Stimulated activated CD4-positive, alpha-beta T cell treated with anti-CD3 and anti-CD28 coated beads, Interleukin-12 subunit alpha, Interleukin-12 subunit beta, amount 100 ng/mL, for 4 hours (primary cell): ENCODE results near the gene LKAAEAR1.
"Not testable (repeated sequence)": the region's sequence is repeated elsewhere in the genome, so short reads cannot be mapped to it uniquely, and the experiment has no call there.

Experiments
- DNase-seq: peaks from one replicate; pipeline ENCODE4 v3.0.0-alpha.2; 2020

The LKAAEAR1 gene

GRCh38 chr20:64096535-64096934 lies 12.3 kb upstream of the LKAAEAR1 start:
- no peak for DNase-seq

DNA sequence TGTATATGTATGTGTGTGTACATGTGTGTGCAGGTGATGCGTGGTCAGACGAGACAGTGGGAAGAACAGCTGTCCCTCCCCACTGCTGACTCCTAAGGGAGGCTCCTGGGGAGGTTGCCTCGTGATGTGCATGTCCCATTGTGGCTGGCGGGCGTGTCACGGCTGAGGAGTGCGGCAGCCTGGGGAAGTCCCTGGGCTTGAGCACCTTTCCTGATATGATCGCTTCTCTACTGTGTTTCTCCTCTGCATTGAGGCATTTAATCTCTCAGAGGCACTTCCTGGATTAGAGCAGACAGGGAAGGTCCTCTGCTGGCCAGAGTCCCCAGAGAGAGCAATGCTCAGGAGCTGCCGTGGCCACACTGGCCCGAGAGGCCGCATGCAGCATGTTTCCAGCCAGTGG lies 11.7 kb upstream of the LKAAEAR1 start:
- no peak for DNase-seq

- no peak for DNase-seq
These were observed 11.3 kb upstream of the LKAAEAR1 start for GRCh38 chr20:64095455-64095854.

GRCh38 chr20:64093013-64093503 lies 8.9 kb upstream of the LKAAEAR1 start:
- no peak for DNase-seq

DNA sequence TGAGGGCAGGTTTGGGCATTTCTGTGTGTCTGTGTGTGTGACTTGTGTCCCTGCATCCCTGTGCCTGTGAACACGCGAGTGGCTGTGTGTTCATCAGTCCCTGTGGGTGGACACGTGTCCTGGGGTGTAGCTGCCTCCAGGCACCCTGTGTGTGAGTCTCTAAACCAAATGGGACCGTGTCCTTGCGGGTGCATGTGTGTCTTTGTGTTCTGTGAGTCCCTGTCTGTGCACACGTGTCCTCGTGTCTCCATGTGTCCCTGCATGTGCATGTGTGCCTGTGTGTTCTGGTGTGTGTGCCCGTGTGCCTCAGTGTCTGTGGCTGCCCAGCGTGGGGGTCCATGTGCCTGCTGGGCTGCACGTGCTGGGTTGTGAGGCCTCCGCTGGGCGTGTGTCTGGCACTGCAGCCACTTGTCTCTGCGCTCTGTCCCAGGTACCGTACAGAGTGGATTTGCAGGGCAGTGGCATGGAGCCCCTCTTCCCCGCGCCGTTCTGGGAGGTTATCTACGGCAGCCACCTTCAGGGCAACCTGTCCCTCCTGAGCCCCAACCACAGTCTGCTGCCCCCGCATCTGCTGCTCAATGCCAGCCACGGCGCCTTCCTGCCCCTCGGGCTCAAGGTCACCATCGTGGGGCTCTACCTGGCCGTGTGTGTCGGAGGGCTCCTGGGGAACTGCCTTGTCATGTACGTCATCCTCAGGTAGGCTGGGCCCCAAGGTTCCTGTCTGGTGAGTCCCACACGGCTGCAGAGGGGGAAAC lies 8.2 kb upstream of the LKAAEAR1 start:
- DNase-seq: no peak

- DNase-seq: no peak
These were observed 7.6 kb upstream of the LKAAEAR1 start for GRCh38 chr20:64091770-64092169.

GRCh38 chr20:64091340-64091739 lies 7.1 kb upstream of the LKAAEAR1 start:
- no peak for DNase-seq

DNA sequence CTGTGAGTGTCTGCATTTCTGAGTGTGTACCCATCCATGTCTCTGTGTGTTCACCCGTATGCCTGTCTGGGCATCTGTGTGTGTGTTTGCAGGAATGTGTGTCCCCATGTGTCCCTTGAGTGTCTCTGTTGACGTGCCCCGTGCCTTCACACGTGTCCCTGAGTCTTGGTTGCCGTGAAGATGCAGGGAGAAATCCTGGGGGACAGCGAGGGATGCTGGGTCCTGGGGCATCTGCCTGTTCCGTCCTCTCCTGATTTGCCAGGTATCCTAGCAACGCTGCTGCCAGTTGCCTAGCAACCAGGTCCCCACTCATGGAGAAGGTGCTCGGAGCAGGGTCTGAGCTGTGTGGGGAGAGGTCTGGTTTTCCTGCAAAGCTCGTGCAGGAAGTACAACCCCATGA lies 6.0 kb upstream of the LKAAEAR1 start:
- DNase-seq: no peak

- not testable (repeated sequence) for DNase-seq
These were observed 4.4 kb upstream of the LKAAEAR1 start for GRCh38 chr20:64088586-64088985.

DNA sequence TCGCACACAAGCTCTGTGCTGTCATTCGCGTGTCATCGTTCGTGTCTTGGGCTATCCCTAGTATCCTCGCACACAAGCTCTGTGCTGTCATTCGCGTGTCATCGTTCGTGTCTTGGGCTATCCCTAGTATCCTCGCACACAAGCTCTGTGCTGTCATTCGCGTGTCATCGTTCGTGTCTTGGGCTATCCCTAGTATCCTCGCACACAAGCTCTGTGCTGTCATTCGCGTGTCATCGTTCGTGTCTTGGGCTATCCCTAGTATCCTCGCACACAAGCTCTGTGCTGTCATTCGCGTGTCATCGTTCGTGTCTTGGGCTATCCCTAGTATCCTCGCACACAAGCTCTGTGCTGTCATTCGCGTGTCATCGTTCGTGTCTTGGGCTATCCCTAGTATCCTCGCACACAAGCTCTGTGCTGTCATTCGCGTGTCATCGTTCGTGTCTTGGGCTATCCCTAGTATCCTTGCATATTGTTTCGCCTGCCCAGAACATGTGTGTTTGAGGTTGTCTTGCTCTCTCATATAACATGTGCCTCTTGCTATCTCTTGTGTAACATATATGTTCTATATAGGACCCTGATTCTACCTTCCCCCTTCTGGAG lies 3.1 kb upstream of the LKAAEAR1 start:
- not testable (repeated sequence) for DNase-seq

GRCh38 chr20:64086801-64087200 lies 2.6 kb upstream of the LKAAEAR1 start:
- no peak for DNase-seq

- DNase-seq: no peak
These were observed 521 bp upstream of the LKAAEAR1 start for GRCh38 chr20:64084685-64085152.

- DNase-seq: peak; percentile 69
These were observed 807 bp downstream of the LKAAEAR1 start for GRCh38 chr20:64083378-64083803.

GRCh38 chr20:64082820-64083377 lies 1.3 kb downstream of the LKAAEAR1 start:
- no peak for DNase-seq

GRCh38 chr20:64082126-64082731 lies 2.0 kb downstream of the LKAAEAR1 start:
- no peak for DNase-seq

- no peak for DNase-seq
These were observed 2.6 kb downstream of the LKAAEAR1 start for GRCh38 chr20:64081624-64081964.

DNA sequence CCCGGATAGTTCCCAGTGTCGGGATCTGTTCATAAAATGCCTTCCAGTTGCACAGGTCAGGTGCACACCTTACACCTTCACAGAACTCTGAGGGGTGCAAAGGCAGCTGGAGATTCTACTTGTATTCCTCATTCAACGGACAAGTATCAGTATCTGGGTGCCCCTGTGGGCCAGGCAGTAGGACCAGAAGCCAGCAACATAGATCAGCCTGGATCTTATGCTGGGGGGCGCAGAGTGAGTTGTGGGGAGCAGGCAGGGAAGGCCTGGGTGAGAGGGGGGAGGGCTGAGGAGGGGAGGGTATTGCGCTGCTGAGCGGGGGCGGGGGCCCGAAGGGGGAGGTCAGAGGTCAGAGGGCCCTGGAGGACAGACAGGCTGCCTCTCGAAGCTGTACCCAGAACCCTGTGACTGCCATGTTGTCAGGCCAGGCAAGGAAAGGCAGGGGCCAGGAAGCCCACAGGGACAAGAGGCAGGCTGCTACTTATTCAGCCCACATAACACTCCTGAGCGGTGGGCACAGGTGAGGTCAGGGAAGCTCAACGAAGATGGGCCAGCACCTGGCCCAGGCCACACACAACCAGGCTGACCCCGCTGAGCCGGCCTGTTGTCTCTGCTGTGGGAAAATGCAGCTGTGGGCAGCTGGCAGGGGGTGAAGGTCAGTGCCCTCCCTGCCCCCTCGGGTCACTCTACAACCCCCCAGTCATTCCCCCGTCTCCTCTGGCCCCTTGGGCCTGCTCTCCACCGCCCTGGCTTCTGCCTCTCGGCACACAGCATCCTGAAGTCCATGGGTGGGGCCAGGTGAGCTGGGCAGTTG lies 3.2 kb downstream of the LKAAEAR1 start:
- DNase-seq: no peak

GRCh38 chr20:64080013-64080812 lies 4.0 kb downstream of the LKAAEAR1 start, which contains the start of gene OPRL1:
Gene OPRL1 (plus strand): TSS chr20:64080082. CDS start chr20:64092721, 12,639 bp downstream.
- no peak for DNase-seq

DNA sequence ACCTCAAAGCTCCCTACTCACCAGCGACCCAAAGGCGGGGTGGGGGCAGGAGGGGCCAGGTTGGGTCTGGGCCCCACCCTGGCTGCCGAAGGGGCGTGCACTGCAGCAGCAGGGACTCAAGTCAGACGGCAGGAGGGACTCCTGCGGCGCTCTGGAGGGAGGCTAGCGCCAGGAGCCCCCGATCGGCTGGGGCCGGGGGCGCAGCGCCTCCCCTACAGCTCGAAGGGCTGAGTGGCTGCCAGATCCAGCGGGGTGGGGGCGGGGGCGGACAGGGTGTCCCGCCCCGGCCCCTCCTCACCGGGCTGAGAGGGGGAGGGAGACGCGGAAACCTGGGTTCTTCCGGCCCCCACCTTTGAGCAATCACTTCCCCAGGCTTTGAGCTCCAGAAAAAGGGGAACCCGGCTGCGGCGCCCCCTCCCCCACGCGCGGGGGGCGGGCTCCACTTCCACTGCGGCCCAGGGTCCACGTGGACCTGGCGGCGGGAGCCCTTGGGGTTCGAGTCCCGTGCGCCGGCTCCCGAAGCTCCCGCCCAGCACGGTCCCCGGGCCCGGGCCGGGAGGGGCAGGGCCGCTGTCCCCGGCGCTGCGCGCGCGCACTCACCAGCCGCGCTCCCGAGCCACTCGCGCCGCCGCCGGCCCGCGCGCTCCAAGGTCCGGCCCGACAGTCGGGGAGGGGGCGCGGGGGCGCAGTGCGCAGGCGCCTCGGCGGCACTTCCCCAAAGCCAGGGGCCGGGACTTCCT lies 4.8 kb downstream of the LKAAEAR1 start, which contains the start of gene RGS19:
Gene RGS19 (minus strand): TSS at position 246 of the 740 bp plus-strand sequence. CDS start 2,632 bp downstream, outside the sequence.
- peak; percentile 69 for DNase-seq

GRCh38 chr20:64078934-64079272 lies 5.3 kb downstream of the LKAAEAR1 start:
- no peak for DNase-seq
